Body of pancreas (tissue), 4 donors: ENCODE data around the gene FZD1. TPM values are rescaled to one million over a fixed set of nuclear protein-coding genes. Genes with fewer than 3 reads are reported as not detected.
"Not testable (repeated sequence)": the region's sequence is repeated elsewhere in the genome, so short reads cannot be mapped to it uniquely, and the experiment has no call there.

Experiments used
- ATAC-seq: fragments of 150-250 bp; one replicate; pipeline ENCODE4 v1.9.1; 2016
- DNase-seq, 4 donors: peaks; one replicate each; pipeline ENCODE4 v3.0.0-alpha.2; 2019
- H3K27ac ChIP-seq, 4 donors: fragments of 200-600 bp; sonication (generic); 1 replicate in 3 of 4; 2 replicates in 1 of 4; pipeline versions ENCODE4 v1.5.1 to v1.6.1; 2016 to 2019; ENCODE audit warnings: mild to moderate bottlenecking in 1 of 4, mixed read lengths in 1 of 4, moderate library complexity in 1 of 4
- H3K27me3 ChIP-seq, 2 donors: fragments of 200-600 bp; sonication (generic); one replicate each; pipeline ENCODE4 v1.6.0; 2016; ENCODE audit warnings: mild to moderate bottlenecking in 1 of 2
- H3K36me3 ChIP-seq, 2 donors: fragments of 200-600 bp; sonication (generic); replicated peaks in 1 of 2; 2 replicates each; pipeline ENCODE4 v1.5.1; 2016; ENCODE audit warnings: low read depth in 2 of 2; ENCODE audit not compliant: insufficient read depth in 1 of 2
- H3K4me1 ChIP-seq: fragments of 200-600 bp; sonication (generic); one replicate; pipeline ENCODE4 v1.6.0; 2016
- H3K4me3 ChIP-seq, 2 donors: fragments of 200-600 bp; sonication (generic); 1 replicate in 1 of 2; 2 replicates in 1 of 2; pipeline ENCODE4 v1.5.1; 2016 to 2019
- H3K9me3 ChIP-seq, 3 donors: fragments of 200-600 bp; sonication (generic); 1 replicate in 2 of 3; 2 replicates in 1 of 3; pipeline ENCODE4 v1.5.1; 2016
- POLR2A ChIP-seq, 3 donors: fragments of 450-650 bp; IDR thresholded peaks; one replicate each; pipeline ENCODE4 v1.6.1; 2016; ENCODE audit warnings: antibody characterized with exemption in 3 of 3, mild to moderate bottlenecking in 2 of 3
- WGBS, 2 donors: methylation state at CpG; one replicate each; pipeline ENCODE4 v1.1.5; 2017; 5-methylcytosine and 5-hydroxymethylcytosine counted together
- intact Hi-C: fragments of 100-400 bp; cut with DNase I; formaldehyde crosslinking; loops from one replicate; pipeline ENCODE4 v1.15.1; 2023
- total RNA-seq, 2 donors: library from RNA; depleted of rRNA; stranded (reverse); fragments of >200 nt; gene quantifications; one replicate each; pipeline ENCODE4 v1.1.0, GENCODE V29; 2016
- TF ChIP-seq, protein P1 (sequence below), 7 experiments: fragments of 450-650 bp in 4 of 7; fragments of 200-600 bp in 3 of 7; sonication (generic) in 3 of 7; IDR thresholded peaks; one replicate each; pipeline ENCODE4 v1.5.1; 2016 to 2019; ENCODE audit warnings: antibody characterized with exemption in 7 of 7

The FZD1 gene
- total RNA-seq, 2 donors from 2014 or later = 6.3 to 10.1 TPM

DNA sequence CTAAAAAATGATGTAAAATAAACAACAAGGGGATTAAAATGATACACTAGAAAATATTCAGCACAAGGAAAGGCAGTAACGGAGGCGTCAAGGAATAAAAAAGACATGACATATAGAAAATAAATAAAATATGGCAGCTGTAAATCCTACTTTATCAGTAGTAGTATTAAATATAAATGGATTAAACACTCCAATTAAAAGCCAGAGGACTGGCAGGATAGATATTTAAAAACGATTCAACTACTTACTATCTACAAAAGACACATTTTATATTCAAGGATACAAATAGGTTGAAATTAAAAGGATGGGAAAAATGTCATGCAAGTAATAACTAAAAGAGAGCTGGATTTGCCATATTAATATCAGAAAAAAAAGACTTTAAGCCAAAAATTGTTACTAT, 43.2 kb downstream of the FZD1 start:
- ATAC-seq = no peak
- TF ChIP-seq, protein P1, sequence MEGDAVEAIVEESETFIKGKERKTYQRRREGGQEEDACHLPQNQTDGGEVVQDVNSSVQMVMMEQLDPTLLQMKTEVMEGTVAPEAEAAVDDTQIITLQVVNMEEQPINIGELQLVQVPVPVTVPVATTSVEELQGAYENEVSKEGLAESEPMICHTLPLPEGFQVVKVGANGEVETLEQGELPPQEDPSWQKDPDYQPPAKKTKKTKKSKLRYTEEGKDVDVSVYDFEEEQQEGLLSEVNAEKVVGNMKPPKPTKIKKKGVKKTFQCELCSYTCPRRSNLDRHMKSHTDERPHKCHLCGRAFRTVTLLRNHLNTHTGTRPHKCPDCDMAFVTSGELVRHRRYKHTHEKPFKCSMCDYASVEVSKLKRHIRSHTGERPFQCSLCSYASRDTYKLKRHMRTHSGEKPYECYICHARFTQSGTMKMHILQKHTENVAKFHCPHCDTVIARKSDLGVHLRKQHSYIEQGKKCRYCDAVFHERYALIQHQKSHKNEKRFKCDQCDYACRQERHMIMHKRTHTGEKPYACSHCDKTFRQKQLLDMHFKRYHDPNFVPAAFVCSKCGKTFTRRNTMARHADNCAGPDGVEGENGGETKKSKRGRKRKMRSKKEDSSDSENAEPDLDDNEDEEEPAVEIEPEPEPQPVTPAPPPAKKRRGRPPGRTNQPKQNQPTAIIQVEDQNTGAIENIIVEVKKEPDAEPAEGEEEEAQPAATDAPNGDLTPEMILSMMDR (IDR thresholded peaks at IDR 0.05) = no peak
- TF ChIP-seq POLR2A (IDR thresholded peaks at IDR 0.05) = no peak
- WGBS, 2 donors = 77 to 83% methylated on average over 3 of the region's 3 CpGs
- H3K27ac ChIP-seq = no peak overlapping the region
- intact Hi-C loops = no loop called here
- no peaks in the 10 kb centered on the region for H3K4me1 ChIP-seq
- no peaks in the 10 kb centered on the region for H3K9me3 ChIP-seq
- no peaks in the 10 kb centered on the region for H3K27me3 ChIP-seq
- DNase-seq = no peak
- H3K4me3 ChIP-seq = no peak overlapping the region
- H3K36me3 ChIP-seq = no peaks in the 10 kb centered on the region

DNA sequence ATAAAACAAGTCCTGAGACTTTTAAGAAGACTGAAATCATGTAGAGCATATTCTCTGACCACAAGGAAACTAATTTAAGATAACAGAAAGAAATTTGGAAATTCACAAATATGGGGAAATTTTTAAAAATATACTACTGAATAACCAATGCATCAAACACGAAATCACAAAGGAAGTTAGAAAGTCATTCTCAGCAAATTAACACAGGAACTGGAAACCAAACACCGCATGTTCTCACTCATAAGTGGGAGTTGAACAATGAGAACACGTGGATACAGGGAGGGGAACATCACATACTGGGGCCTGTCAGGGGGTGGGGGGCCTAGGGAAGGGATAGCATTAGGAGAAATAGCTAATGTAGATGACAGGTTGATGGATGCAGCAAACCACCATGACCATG, 44.0 kb downstream of the FZD1 start:
- WGBS, 2 donors = 53 to 69% methylated on average over 3 of the region's 3 CpGs
- H3K27ac ChIP-seq, H3K36me3 ChIP-seq, intact Hi-C loops, H3K9me3 ChIP-seq, H3K4me1 ChIP-seq, DNase-seq, H3K4me3 ChIP-seq, H3K27me3 ChIP-seq, ATAC-seq: not testable (repeated sequence)

DNA sequence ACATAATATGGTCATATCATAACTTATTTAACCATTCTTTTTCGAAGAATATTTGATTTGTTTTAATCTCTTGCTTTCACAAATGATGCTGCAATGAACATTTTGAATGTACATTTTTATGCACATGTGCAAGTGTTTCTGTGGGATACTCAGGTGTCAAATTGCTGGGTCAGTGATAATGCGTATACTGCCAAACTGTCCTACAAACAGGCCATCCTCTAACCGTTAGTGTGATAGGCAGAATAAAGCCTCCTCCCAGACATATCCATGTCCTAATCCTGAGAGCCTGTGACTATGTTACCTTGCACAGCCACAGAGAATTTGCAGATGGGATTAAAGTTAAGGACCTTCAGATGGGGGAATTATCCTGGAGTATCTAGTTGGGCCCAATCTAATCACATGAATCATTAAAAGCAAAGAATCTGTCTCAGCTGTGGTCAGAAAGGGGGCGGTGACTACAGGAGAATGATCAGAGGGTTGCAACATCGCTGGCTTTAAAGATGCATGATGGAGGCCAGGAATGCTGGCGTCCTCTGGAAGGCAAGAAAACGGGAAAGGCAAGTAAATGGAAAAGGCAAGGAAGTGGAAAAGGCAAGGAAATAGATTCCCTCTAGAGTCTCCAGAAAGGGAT, 46.7 kb downstream of the FZD1 start:
- TF ChIP-seq, protein P1 (IDR thresholded peaks at IDR 0.05) = no peak
- no peak for TF ChIP-seq POLR2A (IDR thresholded peaks at IDR 0.05)
- DNase-seq (peak in 3 of 4 donors; percentile 10 to 23 (median 15)), ATAC-seq (no peak)
- Histone ChIP-seq H3K4me1 (no peaks in the 10 kb centered on the region), H3K9me3 (no peaks in the 10 kb centered on the region), H3K27me3 (no peaks in the 10 kb centered on the region), H3K36me3 (no peaks in the 10 kb centered on the region), H3K4me3 (no peak overlapping the region), H3K27ac (no peak overlapping the region)
- intact Hi-C loops = no loop called here
- WGBS, 2 donors = 63 to 71% methylated on average over 7 of the region's 7 CpGs

DNA sequence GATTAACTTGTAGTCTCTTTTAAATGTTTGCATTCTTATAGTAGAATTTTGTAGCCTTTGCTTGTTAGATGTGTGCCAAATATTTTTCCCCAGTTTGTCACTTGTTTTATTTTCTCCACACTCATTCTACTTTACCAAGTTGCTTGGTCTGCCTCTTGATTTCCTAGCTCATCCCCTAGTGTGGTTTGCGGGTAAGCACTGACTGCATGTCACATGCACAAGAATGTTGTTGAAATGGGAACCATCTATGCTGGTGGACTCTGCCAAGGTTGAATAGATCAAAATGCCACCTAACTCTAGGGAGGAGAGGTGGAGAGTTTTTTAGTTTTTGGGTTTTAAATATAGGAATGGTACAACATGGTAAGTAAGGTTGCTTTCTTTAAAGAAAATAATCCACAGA, 47.6 kb downstream of the FZD1 start:
- no peaks in the 10 kb centered on the region for H3K27me3 ChIP-seq
- H3K4me1 ChIP-seq = no peaks in the 10 kb centered on the region
- 71 to 85% methylated on average over 1 of the region's 1 CpG for WGBS, 2 donors
- H3K9me3 ChIP-seq = no peaks in the 10 kb centered on the region
- no peak overlapping the region for H3K27ac ChIP-seq
- H3K4me3 ChIP-seq = no peak overlapping the region
- H3K36me3 ChIP-seq = no peaks in the 10 kb centered on the region
- intact Hi-C loops = no loop called here
- no peak for TF ChIP-seq POLR2A (IDR thresholded peaks at IDR 0.05)
- TF ChIP-seq, protein P1 (IDR thresholded peaks at IDR 0.05) = no peak
- ATAC-seq (no peak), DNase-seq (no peak)

DNA sequence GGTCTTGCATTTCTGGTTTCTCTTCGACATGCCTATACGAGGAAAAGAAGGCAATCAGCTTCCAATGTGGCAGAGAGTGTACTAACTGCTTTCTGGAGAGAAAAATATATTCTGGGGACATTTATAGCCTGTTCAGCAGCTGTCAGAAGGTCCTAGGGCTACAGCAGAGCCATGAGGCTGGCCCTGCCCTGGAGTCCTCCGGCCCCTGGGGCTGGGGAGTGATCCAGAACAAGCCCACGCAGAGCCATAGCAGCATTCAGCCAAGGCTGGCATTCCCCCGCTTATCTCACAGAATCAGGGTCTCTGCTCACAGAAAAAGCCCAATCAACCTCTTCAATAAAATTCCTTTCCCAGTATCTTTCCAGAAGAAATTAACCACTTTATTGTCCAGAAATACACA, 48.9 kb downstream of the FZD1 start:
- Histone ChIP-seq H3K27me3 (no peaks in the 10 kb centered on the region), H3K4me3 (no peak overlapping the region), H3K27ac (no peak overlapping the region), H3K4me1 (no peaks in the 10 kb centered on the region), H3K9me3 (no peaks in the 10 kb centered on the region), H3K36me3 (no peaks in the 10 kb centered on the region)
- no peak for DNase-seq
- 77 to 79% methylated on average over 5 of the region's 5 CpGs for WGBS, 2 donors
- TF ChIP-seq, protein P1 (IDR thresholded peaks at IDR 0.05) = no peak
- TF ChIP-seq POLR2A (IDR thresholded peaks at IDR 0.05) = no peak
- intact Hi-C loops = no loop called here
- ATAC-seq = no peak
